ENCODE measurements around the gene MRPS7.
"Not testable (repeated sequence)": the region's sequence is repeated elsewhere in the genome, so short reads cannot be mapped to it uniquely, and the experiment has no call there.

Gene MRPS7

GRCh38 chr17:75239778-75240393 is 21.8 kb upstream of the MRPS7 start:
- ATAC-seq (no peak), DNase-seq (ENCODE audit: low spot score in 2 of 2) (no peak)
- Mint-ChIP-seq H3K36me3 (peaks cover 100% of the 10 kb centered on the region), H3K4me3 (no peak overlapping the region), H3K9me3 (no peaks in the 10 kb centered on the region), H3K27ac (peak overlapping the region; percentile 90), H3K4me1 (peaks cover 45% of the 10 kb centered on the region)

- ATAC-seq = peak; percentile 24
- Mint-ChIP-seq H3K36me3 (peaks cover 100% of the 10 kb centered on the region), H3K9me3 (no peaks in the 10 kb centered on the region), H3K4me1 (peaks cover 45% of the 10 kb centered on the region), H3K4me3 (no peak overlapping the region), H3K27ac (peak overlapping the region; percentile 90)
- peak in 1 of 2 donors; percentile 63 for DNase-seq (ENCODE audit: low spot score in 2 of 2)
Observed at GRCh38 chr17:75240394-75241142, 21.1 kb upstream of the MRPS7 start.

- DNase-seq (ENCODE audit: low spot score in 2 of 2) (no peak), ATAC-seq (no peak)
- peak overlapping the region; percentile 90 for H3K27ac Mint-ChIP-seq
- H3K9me3 Mint-ChIP-seq = no peaks in the 10 kb centered on the region
- peaks cover 45% of the 10 kb centered on the region for H3K4me1 Mint-ChIP-seq
- no peak overlapping the region for H3K4me3 Mint-ChIP-seq
- H3K36me3 Mint-ChIP-seq = peaks cover 100% of the 10 kb centered on the region
Observed at GRCh38 chr17:75241143-75241430, 20.6 kb upstream of the MRPS7 start.

GRCh38 chr17:75241502-75241901 is 20.2 kb upstream of the MRPS7 start:
- Mint-ChIP-seq H3K4me1 (peaks cover 45% of the 10 kb centered on the region), H3K4me3 (peak overlapping the region; percentile 70), H3K9me3 (no peaks in the 10 kb centered on the region), H3K36me3 (peaks cover 100% of the 10 kb centered on the region), H3K27ac (peak overlapping the region; percentile 96)
- DNase-seq (ENCODE audit: low spot score in 2 of 2) (no peak), ATAC-seq (no peak)

- H3K4me1 Mint-ChIP-seq = peaks cover 45% of the 10 kb centered on the region
- no peaks in the 10 kb centered on the region for H3K9me3 Mint-ChIP-seq
- peaks cover 100% of the 10 kb centered on the region for H3K36me3 Mint-ChIP-seq
- peak overlapping the region; percentile 70 for H3K4me3 Mint-ChIP-seq
- DNase-seq (ENCODE audit: low spot score in 2 of 2) = no peak
- ATAC-seq = peak; percentile 63
- H3K27ac Mint-ChIP-seq = peak overlapping the region; percentile 96
Observed at GRCh38 chr17:75241996-75242460, 19.7 kb upstream of the MRPS7 start.

- Mint-ChIP-seq H3K4me1 (peaks cover 45% of the 10 kb centered on the region), H3K9me3 (no peaks in the 10 kb centered on the region), H3K4me3 (peak overlapping the region; percentile 70), H3K27ac (peak overlapping the region; percentile 96), H3K36me3 (peaks cover 100% of the 10 kb centered on the region)
- DNase-seq (ENCODE audit: low spot score in 2 of 2) (peak in 1 of 2 donors; percentile 64), ATAC-seq (peak; percentile 60)
Observed at GRCh38 chr17:75242461-75243042, 19.1 kb upstream of the MRPS7 start.

- no peak for DNase-seq (ENCODE audit: low spot score in 2 of 2)
- H3K36me3 Mint-ChIP-seq = peaks cover 90% of the 10 kb centered on the region
- peak overlapping the region; percentile 96 for H3K27ac Mint-ChIP-seq
- no peaks in the 10 kb centered on the region for H3K9me3 Mint-ChIP-seq
- no peak for ATAC-seq
- H3K4me1 Mint-ChIP-seq = peaks cover 39% of the 10 kb centered on the region
- no peak overlapping the region for H3K4me3 Mint-ChIP-seq
Observed at GRCh38 chr17:75244133-75244866, 17.4 kb upstream of the MRPS7 start.

- H3K4me3 Mint-ChIP-seq = no peak overlapping the region
- no peaks in the 10 kb centered on the region for H3K9me3 Mint-ChIP-seq
- no peak for DNase-seq (ENCODE audit: low spot score in 2 of 2)
- peaks cover 88% of the 10 kb centered on the region for H3K36me3 Mint-ChIP-seq
- H3K4me1 Mint-ChIP-seq = peaks cover 45% of the 10 kb centered on the region
- no peak for ATAC-seq
- peak overlapping the region; percentile 96 for H3K27ac Mint-ChIP-seq
Observed at GRCh38 chr17:75245011-75245410, 16.7 kb upstream of the MRPS7 start.

GRCh38 chr17:75246404-75246803 is 15.3 kb upstream of the MRPS7 start:
- no peaks in the 10 kb centered on the region for H3K9me3 Mint-ChIP-seq
- H3K36me3 Mint-ChIP-seq = peaks cover 80% of the 10 kb centered on the region
- ATAC-seq = no peak
- DNase-seq (ENCODE audit: low spot score in 2 of 2) = no peak
- peak overlapping the region; percentile 43 for H3K27ac Mint-ChIP-seq
- H3K4me1 Mint-ChIP-seq = peaks cover 50% of the 10 kb centered on the region
- no peak overlapping the region for H3K4me3 Mint-ChIP-seq

GRCh38 chr17:75249564-75249963 is 12.1 kb upstream of the MRPS7 start:
- Mint-ChIP-seq H3K4me3 (peak overlapping the region; percentile 64), H3K27ac (peak overlapping the region; percentile 84), H3K36me3 (peaks cover 66% of the 10 kb centered on the region), H3K9me3 (no peaks in the 10 kb centered on the region), H3K4me1 (peaks cover 52% of the 10 kb centered on the region)
- DNase-seq (ENCODE audit: low spot score in 2 of 2) = no peak
- ATAC-seq = no peak

- ATAC-seq = peak; percentile 98
- peak overlapping the region; percentile 84 for H3K27ac Mint-ChIP-seq
- H3K4me1 Mint-ChIP-seq = peaks cover 56% of the 10 kb centered on the region
- peaks cover 66% of the 10 kb centered on the region for H3K36me3 Mint-ChIP-seq
- no peaks in the 10 kb centered on the region for H3K9me3 Mint-ChIP-seq
- H3K4me3 Mint-ChIP-seq = peak overlapping the region; percentile 64
- DNase-seq (ENCODE audit: low spot score in 2 of 2) = peak; percentile 45 to 80
Observed at GRCh38 chr17:75250009-75250471, 11.6 kb upstream of the MRPS7 start.

GRCh38 chr17:75252039-75252816 is 9.5 kb upstream of the MRPS7 start:
- H3K4me1 Mint-ChIP-seq = peaks cover 77% of the 10 kb centered on the region
- H3K27ac Mint-ChIP-seq = peak overlapping the region; percentile 84
- DNase-seq (ENCODE audit: low spot score in 2 of 2) (no peak), ATAC-seq (no peak)
- no peaks in the 10 kb centered on the region for H3K9me3 Mint-ChIP-seq
- peak overlapping the region; percentile 64 for H3K4me3 Mint-ChIP-seq
- H3K36me3 Mint-ChIP-seq = peaks cover 46% of the 10 kb centered on the region

GRCh38 chr17:75255954-75256698 is 5.6 kb upstream of the MRPS7 start:
- not testable (repeated sequence) for ATAC-seq; H3K9me3 Mint-ChIP-seq; DNase-seq (ENCODE audit: low spot score in 2 of 2); H3K4me3 Mint-ChIP-seq
- peaks cover 82% of the 10 kb centered on the region for H3K4me1 Mint-ChIP-seq
- H3K27ac Mint-ChIP-seq = peak overlapping the region; percentile 65
- peaks cover 31% of the 10 kb centered on the region for H3K36me3 Mint-ChIP-seq

- peaks cover 32% of the 10 kb centered on the region for H3K36me3 Mint-ChIP-seq
- peaks cover 74% of the 10 kb centered on the region for H3K4me1 Mint-ChIP-seq
- not testable (repeated sequence) for H3K9me3 Mint-ChIP-seq; H3K4me3 Mint-ChIP-seq; DNase-seq (ENCODE audit: low spot score in 2 of 2); ATAC-seq
- H3K27ac Mint-ChIP-seq = peak overlapping the region; percentile 65
Observed at GRCh38 chr17:75257228-75257627, 4.5 kb upstream of the MRPS7 start.
